Upper lobe of left lung (tissue), 6 donors: ENCODE measurements around the gene RCE1. TPM values are rescaled to one million over a fixed set of nuclear protein-coding genes. Genes with fewer than 3 reads are reported as not detected.
"Not testable (repeated sequence)": the region's sequence is repeated elsewhere in the genome, so short reads cannot be mapped to it uniquely, and the experiment has no call there.

ENCODE experiments used
- ATAC-seq, 2 donors: fragments of 200-7000 bp; cut with Tn5 transposase; one replicate each; pipeline ENCODE4 v1.9.1; 2022; ENCODE audit warnings: mild to moderate bottlenecking in 2 of 2, moderate library complexity in 2 of 2; ENCODE audit not compliant: low FRiP score in 2 of 2
- DNase-seq, 2 donors: peaks; one replicate each; pipeline ENCODE4 v3.0.0-alpha.2; 2019 to 2020
- H3K27ac ChIP-seq, 4 donors: fragments of 200-600 bp; sonication (generic); one replicate each; pipeline ENCODE4 v1.5.1; 2016 to 2019
- H3K27me3 ChIP-seq, 4 donors: fragments of 200-600 bp; sonication (generic); one replicate each; pipeline ENCODE4 v1.5.1; 2017 to 2019
- H3K36me3 ChIP-seq, 4 donors: fragments of 200-600 bp; sonication (generic); one replicate each; pipeline ENCODE4 v1.5.1; 2016 to 2019
- H3K4me1 ChIP-seq, 4 donors: fragments of 200-600 bp; sonication (generic); one replicate each; pipeline ENCODE4 v1.5.1; 2018 to 2019
- H3K4me3 ChIP-seq, 4 donors: fragments of 200-600 bp; sonication (generic); one replicate each; pipeline ENCODE4 v1.5.1; 2017 to 2019; ENCODE audit warnings: mild to moderate bottlenecking in 2 of 4, moderate library complexity in 1 of 4
- H3K9me3 ChIP-seq, 4 donors: fragments of 200-600 bp; sonication (generic); one replicate each; pipeline ENCODE4 v1.5.1; 2018 to 2019
- CTCF ChIP-seq, 6 experiments: fragments of 450-650 bp in 4 of 6; fragments of 200-600 bp in 2 of 6; sonication (generic) in 2 of 6; IDR thresholded peaks; one replicate each; pipeline ENCODE4 v1.5.1; 2016 to 2019; ENCODE audit warnings: antibody characterized with exemption in 6 of 6
- EP300 ChIP-seq, 4 donors: sonication (generic); formaldehyde crosslinking; IDR thresholded peaks; one replicate each; pipeline ENCODE4 v1.5.1; 2017; ENCODE audit warnings: antibody characterized with exemption in 4 of 4, control low read depth in 2 of 4
- POLR2A ChIP-seq, 4 donors: fragments of 450-650 bp; IDR thresholded peaks; one replicate each; pipeline ENCODE4 v1.5.1; 2016 to 2017; ENCODE audit warnings: antibody characterized with exemption in 4 of 4, mild to moderate bottlenecking in 2 of 4
- POLR2AphosphoS5 ChIP-seq, 2 donors: sonication (generic); formaldehyde crosslinking; IDR thresholded peaks; one replicate each; pipeline ENCODE4 v1.5.1; 2017; ENCODE audit warnings: antibody characterized with exemption in 2 of 2
- WGBS, 2 donors: methylation state at CpG; one replicate each; pipeline ENCODE4 v1.1.5; 2017 to 2018; 5-methylcytosine and 5-hydroxymethylcytosine counted together
- total RNA-seq, 6 donors: library from RNA; depleted of rRNA in 4 of 6; stranded (reverse); fragments of >200 nt in 4 of 6; gene quantifications; one replicate each; pipeline versions ENCODE4 v1.1.0 to v1.2.1, GENCODE V29; 2016 to 2021
- donor health status: DM: no; HTN: no; CAD: no; lungs with moderate emphysema.
- donor health status: DM: no; HTN: yes; CAD: no; lungs with severe emphysema.

The RCE1 gene
- total RNA-seq = 10 to 100 TPM in 5 of 6 donors, 1 to 10 TPM in 1; 7.2 to 28.6 (median 17.5) TPM

- H3K4me1 ChIP-seq = peaks cover 19 to 41% (median 31%) of the 10 kb centered on the region in 4 donors
- no peaks in the 10 kb centered on the region for H3K27me3 ChIP-seq
- H3K4me3 ChIP-seq = peak within 1 kb of the TSS; percentile 74 to 97 (median 86)
- peak; percentile 95 to 98 for ATAC-seq
- WGBS, 2 donors = 0% methylated on average over 15 to 32 of the region's 98 CpGs
- peaks cover 0 to 36% (median 21%) of the 10 kb centered on the region in 4 donors for H3K36me3 ChIP-seq
- H3K9me3 ChIP-seq = no peaks in the 10 kb centered on the region
- TF ChIP-seq POLR2A (IDR thresholded peaks at IDR 0.05) (peak; percentile 63 to 98 (median 92)), POLR2AphosphoS5 (IDR thresholded peaks at IDR 0.05) (peak; percentile 93 to 98), EP300 (IDR thresholded peaks at IDR 0.05) (peak in 1 of 4 donors; percentile 55), CTCF (IDR thresholded peaks at IDR 0.05) (peak in 3 of 6 experiments; percentile 20 to 33 (median 29))
- DNase-seq = peak; percentile 89 to 99
- H3K27ac ChIP-seq = peak within 1 kb of the TSS; percentile 94 to 99 (median 98)
Measured at GRCh38 chr11:66842896-66843775, at the start of gene RCE1. Gene RCE1, plus strand, starts transcription at chr11:66843441. Its CDS starts 15 bp downstream, at chr11:66843456.

- H3K36me3 ChIP-seq, ATAC-seq, H3K9me3 ChIP-seq, H3K27me3 ChIP-seq, DNase-seq, H3K4me3 ChIP-seq, H3K27ac ChIP-seq, H3K4me1 ChIP-seq: not testable (repeated sequence)
Measured at GRCh38 chr11:66799815-66800214, 43.4 kb upstream of the RCE1 start.

GRCh38 chr11:66800720-66801428, 42.4 kb upstream of the RCE1 start:
- no peak for DNase-seq
- Histone ChIP-seq H3K36me3 (no peaks in the 10 kb centered on the region), H3K4me3 (no peak overlapping the region), H3K4me1 (no peaks in the 10 kb centered on the region), H3K9me3 (no peaks in the 10 kb centered on the region), H3K27ac (no peak overlapping the region), H3K27me3 (no peaks in the 10 kb centered on the region)
- 83 to 86% methylated on average over 5 of the region's 5 CpGs for WGBS, 2 donors
- TF ChIP-seq POLR2A (IDR thresholded peaks at IDR 0.05) (no peak), CTCF (IDR thresholded peaks at IDR 0.05) (no peak), EP300 (IDR thresholded peaks at IDR 0.05) (no peak), POLR2AphosphoS5 (IDR thresholded peaks at IDR 0.05) (no peak)
- ATAC-seq = no peak

GRCh38 chr11:66809592-66809991, 33.6 kb upstream of the RCE1 start:
- Histone ChIP-seq H3K4me1 (no peaks in the 10 kb centered on the region), H3K36me3 (no peaks in the 10 kb centered on the region), H3K27me3 (no peaks in the 10 kb centered on the region), H3K4me3 (no peak overlapping the region), H3K27ac (no peak overlapping the region), H3K9me3 (no peaks in the 10 kb centered on the region)
- ATAC-seq = no peak
- no peak for DNase-seq
- 92 to 93% methylated on average over 3 of the region's 3 CpGs for WGBS, 2 donors
- no peak for TF ChIP-seq CTCF (IDR thresholded peaks at IDR 0.05)
- TF ChIP-seq POLR2AphosphoS5 (IDR thresholded peaks at IDR 0.05) = no peak
- TF ChIP-seq EP300 (IDR thresholded peaks at IDR 0.05) = no peak
- TF ChIP-seq POLR2A (IDR thresholded peaks at IDR 0.05) = no peak

GRCh38 chr11:66810576-66811185, 32.6 kb upstream of the RCE1 start:
- Histone ChIP-seq H3K4me3 (no peak overlapping the region), H3K9me3 (no peaks in the 10 kb centered on the region), H3K27ac (no peak overlapping the region), H3K36me3 (no peaks in the 10 kb centered on the region), H3K4me1 (no peaks in the 10 kb centered on the region), H3K27me3 (no peaks in the 10 kb centered on the region)
- no peak for DNase-seq
- no peak for TF ChIP-seq EP300 (IDR thresholded peaks at IDR 0.05)
- no peak for TF ChIP-seq POLR2A (IDR thresholded peaks at IDR 0.05)
- TF ChIP-seq POLR2AphosphoS5 (IDR thresholded peaks at IDR 0.05) = no peak
- TF ChIP-seq CTCF (IDR thresholded peaks at IDR 0.05) = no peak
- ATAC-seq = no peak
- WGBS, 2 donors = 85 to 100% methylated on average over 1 of the region's 1 CpG
